ENCODE measurements around the gene GALNT17.

GALNT17 gene

GRCh38 chr7:71348821-71349681 is 217.1 kb downstream of the GALNT17 start:
- no peak overlapping the region for H3K9ac ChIP-seq (ENCODE audit: low read depth, low read length, poor library complexity, severe bottlenecking)
- no peaks in the 10 kb centered on the region for H3F3A ChIP-seq (ENCODE audit: low read depth)
- no peak for TF ChIP-seq EZH2phosphoT487 (IDR thresholded peaks at IDR 0.05; ENCODE audit: borderline replicate concordance)
- TF ChIP-seq CTCF (conservative IDR thresholded peaks at IDR 0.05; ENCODE audit: low read length): no peak
- H3K4me2 ChIP-seq (ENCODE audit: low read depth, low read length, poor library complexity, severe bottlenecking): no peak overlapping the region
- H3K9me3 ChIP-seq (ENCODE audit: insufficient read depth, low read depth, low read length): peaks cover 3% of the 10 kb centered on the region; the same call in 1 of the 2 replicates
- no peaks in the 10 kb centered on the region for H3K27me3 ChIP-seq (ENCODE audit: insufficient read depth, low read length, poor library complexity, severe bottlenecking)
- no peaks in the 10 kb centered on the region for H4K20me1 ChIP-seq (ENCODE audit: insufficient read depth, low read length, poor library complexity, severe bottlenecking)
- H3K4me3 ChIP-seq (ENCODE audit: low read length, poor library complexity, severe bottlenecking): no peak overlapping the region
- H3K36me3 ChIP-seq (ENCODE audit: insufficient read depth, low read length): no peaks in the 10 kb centered on the region
- H3K4me1 ChIP-seq (ENCODE audit: insufficient read depth, low read length, poor library complexity, severe bottlenecking): no peaks in the 10 kb centered on the region
- no peak overlapping the region for H2AFZ ChIP-seq (ENCODE audit: low read length)
- H3K79me2 ChIP-seq (ENCODE audit: insufficient read depth, low read length): no peaks in the 10 kb centered on the region
- H3K9me2 ChIP-seq (replicated peaks; ENCODE audit: low read depth, low read length): no peaks in the 10 kb centered on the region

GRCh38 chr7:71349682-71350481 is 217.9 kb downstream of the GALNT17 start:
- Histone ChIP-seq H3K9me2 (replicated peaks; ENCODE audit: low read depth, low read length) (no peaks in the 10 kb centered on the region), H3K36me3 (ENCODE audit: insufficient read depth, low read length) (no peaks in the 10 kb centered on the region), H4K20me1 (ENCODE audit: insufficient read depth, low read length, poor library complexity, severe bottlenecking) (no peaks in the 10 kb centered on the region), H3K4me3 (ENCODE audit: low read length, poor library complexity, severe bottlenecking) (no peak overlapping the region), H3K9ac (ENCODE audit: low read depth, low read length, poor library complexity, severe bottlenecking) (no peak overlapping the region), H3K9me3 (ENCODE audit: insufficient read depth, low read depth, low read length) (peaks cover 5% of the 10 kb centered on the region; the same call in 1 of the 2 replicates), H3F3A (ENCODE audit: low read depth) (no peaks in the 10 kb centered on the region), H2AFZ (ENCODE audit: low read length) (no peak overlapping the region), H3K4me2 (ENCODE audit: low read depth, low read length, poor library complexity, severe bottlenecking) (no peak overlapping the region), H3K27me3 (ENCODE audit: insufficient read depth, low read length, poor library complexity, severe bottlenecking) (no peaks in the 10 kb centered on the region), H3K79me2 (ENCODE audit: insufficient read depth, low read length) (no peaks in the 10 kb centered on the region), H3K4me1 (ENCODE audit: insufficient read depth, low read length, poor library complexity, severe bottlenecking) (no peaks in the 10 kb centered on the region)
- TF ChIP-seq EZH2phosphoT487 (IDR thresholded peaks at IDR 0.05; ENCODE audit: borderline replicate concordance): no peak
- TF ChIP-seq CTCF (conservative IDR thresholded peaks at IDR 0.05; ENCODE audit: low read length): no peak

- Histone ChIP-seq H3K9ac (ENCODE audit: low read depth, low read length, poor library complexity, severe bottlenecking) (no peak overlapping the region), H2AFZ (ENCODE audit: low read length) (no peak overlapping the region), H3F3A (ENCODE audit: low read depth) (no peaks in the 10 kb centered on the region), H3K9me2 (replicated peaks; ENCODE audit: low read depth, low read length) (no peaks in the 10 kb centered on the region), H3K4me2 (ENCODE audit: low read depth, low read length, poor library complexity, severe bottlenecking) (no peak overlapping the region), H3K36me3 (ENCODE audit: insufficient read depth, low read length) (no peaks in the 10 kb centered on the region), H4K20me1 (ENCODE audit: insufficient read depth, low read length, poor library complexity, severe bottlenecking) (no peaks in the 10 kb centered on the region), H3K27me3 (ENCODE audit: insufficient read depth, low read length, poor library complexity, severe bottlenecking) (no peaks in the 10 kb centered on the region), H3K4me3 (ENCODE audit: low read length, poor library complexity, severe bottlenecking) (no peak overlapping the region), H3K9me3 (ENCODE audit: insufficient read depth, low read depth, low read length) (peaks cover 5% of the 10 kb centered on the region; the same call in 1 of the 2 replicates), H3K4me1 (ENCODE audit: insufficient read depth, low read length, poor library complexity, severe bottlenecking) (no peaks in the 10 kb centered on the region), H3K79me2 (ENCODE audit: insufficient read depth, low read length) (no peaks in the 10 kb centered on the region)
- TF ChIP-seq EZH2phosphoT487 (IDR thresholded peaks at IDR 0.05; ENCODE audit: borderline replicate concordance): no peak
- no peak for TF ChIP-seq CTCF (conservative IDR thresholded peaks at IDR 0.05; ENCODE audit: low read length)
Observed at GRCh38 chr7:71350680-71351079, 218.7 kb downstream of the GALNT17 start.

Measured in Loucy (cell line).